Measurements from ENCODE around the gene SLC27A2.
"Not testable (repeated sequence)": the region's sequence is repeated elsewhere in the genome, so short reads cannot be mapped to it uniquely, and the experiment has no call there.

SLC27A2 gene

GRCh38 chr15:50181969-50182218 is at the start of gene SLC27A2:
Gene SLC27A2, plus strand, starts transcription at chr15:50182196. Its CDS starts 232 bp downstream, at chr15:50182428.
- DNase-seq = peak; percentile 84

DNA sequence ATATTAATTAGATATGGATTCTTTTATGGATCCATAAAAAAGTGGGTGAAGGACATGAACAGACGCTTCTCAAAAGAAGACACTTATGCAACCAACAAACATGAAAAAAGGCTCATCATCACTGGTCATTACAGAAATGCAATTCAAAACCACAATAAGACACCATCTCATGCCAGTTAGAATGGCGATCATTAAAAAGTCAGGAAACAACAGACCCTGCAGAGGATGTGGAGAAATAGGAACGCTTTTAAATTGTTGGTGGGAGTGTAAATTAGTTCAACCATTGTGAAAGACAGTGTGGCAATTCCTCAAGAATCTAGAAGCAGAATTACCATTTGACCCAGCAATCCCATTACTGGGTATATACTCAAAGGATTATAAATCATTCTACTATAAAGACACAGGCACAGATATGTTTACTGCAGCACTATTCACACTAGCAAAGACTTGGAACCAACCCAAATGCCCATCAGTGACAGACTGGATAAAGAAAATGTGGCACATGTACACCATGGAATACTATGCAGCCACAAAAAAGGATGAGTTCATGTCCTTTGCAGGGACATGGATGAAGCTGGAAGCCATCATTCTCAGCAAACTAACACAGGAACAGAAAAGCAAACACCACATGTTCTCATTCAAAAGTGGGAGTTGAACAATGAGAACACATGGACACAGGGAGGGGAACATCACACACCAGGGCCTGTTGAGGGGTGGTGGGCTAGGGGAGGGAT is 49.6 kb upstream of the SLC27A2 start:
- DNase-seq = not testable (repeated sequence)

- DNase-seq = no peak
Observed at GRCh38 chr15:50134524-50135024, 47.4 kb upstream of the SLC27A2 start.

GRCh38 chr15:50135031-50135551 is 46.9 kb upstream of the SLC27A2 start:
- DNase-seq = no peak

DNA sequence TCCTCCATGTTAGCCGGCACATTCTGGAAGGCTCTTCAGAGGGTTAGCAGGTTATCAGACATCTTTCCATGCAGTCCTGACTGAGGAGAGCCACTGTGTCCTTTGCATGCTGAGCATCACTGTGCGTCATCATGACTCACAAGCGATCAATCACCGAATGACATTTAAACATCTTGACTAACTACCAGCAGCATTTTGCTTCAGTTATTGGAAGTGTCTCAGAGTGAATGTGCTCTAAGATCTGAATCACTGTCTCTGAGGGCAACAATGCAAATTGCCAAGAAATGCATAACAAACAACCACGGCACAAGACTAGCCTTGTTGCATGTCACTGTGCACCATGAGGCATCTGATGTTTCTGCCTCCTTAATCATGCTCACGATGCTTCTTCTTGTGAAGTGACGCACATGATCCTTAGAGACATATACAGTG is 44.6 kb upstream of the SLC27A2 start:
- no peak for DNase-seq

GRCh38 chr15:50137893-50138292 is 44.1 kb upstream of the SLC27A2 start:
- DNase-seq = no peak

GRCh38 chr15:50138391-50138790 is 43.6 kb upstream of the SLC27A2 start:
- DNase-seq = no peak

DNA sequence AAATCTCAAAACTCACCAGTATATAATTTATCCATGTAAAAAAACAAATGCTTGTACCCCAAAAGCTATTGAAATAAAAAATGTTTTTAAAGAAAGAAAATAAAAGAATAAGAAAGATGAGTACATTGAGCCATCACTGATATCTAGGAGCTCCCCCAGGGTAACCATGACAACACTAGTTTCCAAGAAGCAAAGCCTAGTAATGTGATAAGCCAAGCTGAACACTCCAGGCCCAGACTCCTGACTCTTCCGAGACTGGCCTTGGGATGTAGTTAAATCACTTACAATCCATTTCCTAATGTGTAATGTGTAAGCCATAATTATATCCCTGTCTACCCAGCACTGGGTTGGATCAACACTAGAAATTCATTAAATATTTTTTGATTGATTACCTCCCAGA is 41.9 kb upstream of the SLC27A2 start:
- no peak for DNase-seq

DNA sequence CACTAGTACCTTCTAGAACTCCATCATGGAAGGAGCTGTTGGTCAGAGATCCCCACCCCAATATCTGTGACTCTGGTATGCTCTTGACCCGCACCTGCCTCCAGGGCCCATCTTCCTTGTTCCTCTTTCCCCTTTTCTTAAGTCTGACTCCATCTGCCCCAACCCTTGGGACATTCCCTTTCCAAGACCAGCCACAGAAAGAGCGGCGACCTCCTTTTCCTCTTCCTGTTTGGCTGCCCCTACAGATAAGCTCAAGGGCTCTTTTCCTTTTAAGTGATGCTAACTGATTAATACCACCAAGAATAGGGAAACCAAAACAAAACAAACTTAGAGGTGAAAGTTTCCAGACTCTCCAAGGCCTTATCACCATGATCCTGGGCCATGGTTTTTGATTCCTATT is 41.0 kb upstream of the SLC27A2 start:
- DNase-seq = no peak

GRCh38 chr15:50141856-50142255 is 40.1 kb upstream of the SLC27A2 start:
- DNase-seq = no peak

DNA sequence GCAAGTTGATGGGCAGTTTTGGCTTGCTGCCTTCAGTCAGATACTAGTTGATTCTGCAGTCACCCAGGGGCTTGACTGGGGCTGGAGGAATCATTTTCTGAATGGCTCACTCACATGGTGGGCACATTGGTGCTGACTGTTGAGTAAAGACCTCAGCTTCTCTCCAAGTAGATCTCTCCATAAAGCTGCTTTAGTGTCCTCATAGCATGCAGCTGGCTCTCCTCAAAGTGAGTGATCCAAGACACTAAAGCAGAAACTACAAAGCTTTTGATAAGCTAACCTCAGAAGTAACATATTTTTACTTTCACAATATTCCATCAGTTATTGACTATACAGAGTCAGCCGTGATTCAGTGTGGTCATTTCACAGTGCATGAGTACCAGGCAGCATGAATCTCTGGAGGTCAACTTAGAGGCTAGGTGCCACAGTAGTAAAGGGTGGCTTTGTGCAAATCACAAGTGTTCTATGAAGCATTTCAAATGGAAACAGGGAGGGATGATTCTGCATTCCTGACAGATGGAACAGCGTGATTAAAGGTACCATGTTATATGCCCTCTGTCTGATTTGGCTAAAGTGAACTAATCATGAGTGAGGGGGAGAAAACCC is 38.6 kb upstream of the SLC27A2 start:
- DNase-seq = no peak

DNA sequence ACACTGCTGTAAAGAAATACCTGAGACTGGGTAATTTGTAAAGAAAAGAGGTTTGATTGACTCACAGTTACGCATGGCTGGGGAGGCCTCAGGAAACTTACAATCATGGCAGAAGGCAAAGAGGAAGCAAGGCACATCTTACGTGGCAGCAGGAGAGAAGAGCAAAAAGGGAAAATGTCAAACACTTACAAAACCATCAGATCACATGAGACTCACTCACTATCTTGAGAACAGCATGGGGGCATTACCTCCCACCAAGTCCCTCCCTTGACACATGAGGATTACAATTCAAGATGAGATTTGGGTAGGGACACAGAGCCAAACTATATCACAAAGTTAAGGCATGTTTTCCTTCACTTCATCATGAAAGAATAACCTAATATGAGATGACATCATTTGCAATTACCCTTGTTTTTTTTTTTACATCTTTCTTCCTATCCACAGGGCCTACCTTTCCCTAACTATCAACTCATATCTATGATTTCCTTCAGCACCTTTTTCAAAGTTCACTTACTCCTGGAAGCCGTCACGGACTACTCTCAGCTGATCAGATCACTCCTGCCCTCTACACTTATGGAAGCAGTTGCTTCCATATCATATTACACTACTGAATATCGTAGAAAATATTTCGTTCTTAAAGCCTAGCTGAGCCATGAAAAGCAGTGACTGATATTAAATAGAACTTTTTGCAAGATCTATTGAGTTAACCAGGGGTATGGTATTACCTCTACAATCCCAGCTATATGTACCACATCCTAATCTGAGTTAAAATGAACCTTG is 37.5 kb upstream of the SLC27A2 start:
- DNase-seq = no peak

GRCh38 chr15:50145451-50145872 is 36.5 kb upstream of the SLC27A2 start:
- DNase-seq = peak; percentile 28

- DNase-seq = no peak
Observed at GRCh38 chr15:50146632-50147031, 35.4 kb upstream of the SLC27A2 start.

DNA sequence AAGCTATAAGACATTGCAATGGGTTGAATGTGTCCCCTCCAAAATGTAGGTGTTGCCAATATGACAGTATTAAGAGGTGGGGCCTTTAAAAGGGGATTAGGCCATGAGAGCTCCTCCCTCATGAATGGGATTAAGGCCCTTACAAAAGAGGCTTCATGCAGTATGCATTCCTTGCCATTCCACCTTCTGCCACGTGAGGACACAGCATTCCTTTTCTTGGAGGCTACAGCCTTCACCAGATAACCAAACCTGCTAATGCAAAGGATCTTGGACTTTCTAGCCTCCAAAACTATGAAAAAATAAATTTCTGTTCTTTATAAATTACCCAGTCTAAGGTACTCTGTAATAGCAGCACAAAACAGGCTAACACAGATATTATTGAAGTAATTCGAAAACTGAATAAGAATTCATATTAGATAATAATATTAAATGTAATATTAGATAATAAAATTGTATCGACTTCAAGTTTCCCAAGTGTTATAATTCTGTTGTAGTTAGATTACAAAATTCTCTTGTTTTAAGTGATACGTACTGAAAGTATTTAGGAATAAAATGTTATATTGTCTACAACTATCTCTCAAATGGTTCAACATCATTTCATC is 33.5 kb upstream of the SLC27A2 start:
- peak; percentile 22 for DNase-seq

DNA sequence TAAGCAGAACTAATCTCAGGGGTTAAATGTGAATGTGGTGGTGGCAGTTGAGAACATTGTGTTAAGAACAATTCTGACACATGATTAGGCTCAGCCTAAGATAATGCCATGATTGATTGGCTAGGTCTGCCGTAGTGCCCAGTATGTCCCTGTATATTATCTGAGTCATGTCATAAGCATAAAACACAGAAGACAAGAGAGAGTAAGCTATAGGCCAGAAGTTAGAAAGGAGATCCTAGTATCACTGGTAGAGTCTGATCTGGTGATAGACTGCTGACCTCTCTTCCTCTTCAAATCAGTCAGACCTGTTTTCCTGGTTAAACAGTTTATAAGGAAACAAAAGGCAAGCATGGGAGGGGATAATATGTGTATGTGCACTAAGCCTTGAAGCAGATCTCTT is 32.9 kb upstream of the SLC27A2 start:
- DNase-seq = no peak

GRCh38 chr15:50150349-50150748 is 31.6 kb upstream of the SLC27A2 start:
- no peak for DNase-seq

- no peak for DNase-seq
Observed at GRCh38 chr15:50150851-50151250, 31.1 kb upstream of the SLC27A2 start.

- no peak for DNase-seq
Observed at GRCh38 chr15:50151476-50151875, 30.5 kb upstream of the SLC27A2 start.

DNA sequence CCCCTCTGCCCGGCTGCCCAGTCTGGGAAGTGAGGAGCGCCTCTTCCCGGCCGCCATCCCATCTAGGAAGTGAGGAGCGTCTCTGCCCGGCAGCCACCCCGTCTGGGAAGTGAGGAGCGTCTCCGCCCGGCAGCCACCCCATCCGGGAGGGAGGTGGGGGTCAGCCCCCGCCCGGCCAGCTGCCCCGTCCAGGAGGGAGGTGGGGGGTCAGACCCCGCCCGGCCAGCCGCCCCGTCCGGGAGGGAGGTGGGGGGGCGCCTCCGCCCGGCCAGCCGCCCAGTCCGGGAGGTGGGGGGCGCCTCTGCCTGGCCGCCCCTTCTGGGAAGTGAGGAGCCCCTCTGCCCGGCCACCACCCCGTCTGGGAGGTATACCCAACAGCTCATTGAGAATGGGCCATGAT is 23.8 kb upstream of the SLC27A2 start:
- DNase-seq = not testable (repeated sequence)

GRCh38 chr15:50162969-50163718 is 18.9 kb upstream of the SLC27A2 start:
- no peak for DNase-seq

DNA sequence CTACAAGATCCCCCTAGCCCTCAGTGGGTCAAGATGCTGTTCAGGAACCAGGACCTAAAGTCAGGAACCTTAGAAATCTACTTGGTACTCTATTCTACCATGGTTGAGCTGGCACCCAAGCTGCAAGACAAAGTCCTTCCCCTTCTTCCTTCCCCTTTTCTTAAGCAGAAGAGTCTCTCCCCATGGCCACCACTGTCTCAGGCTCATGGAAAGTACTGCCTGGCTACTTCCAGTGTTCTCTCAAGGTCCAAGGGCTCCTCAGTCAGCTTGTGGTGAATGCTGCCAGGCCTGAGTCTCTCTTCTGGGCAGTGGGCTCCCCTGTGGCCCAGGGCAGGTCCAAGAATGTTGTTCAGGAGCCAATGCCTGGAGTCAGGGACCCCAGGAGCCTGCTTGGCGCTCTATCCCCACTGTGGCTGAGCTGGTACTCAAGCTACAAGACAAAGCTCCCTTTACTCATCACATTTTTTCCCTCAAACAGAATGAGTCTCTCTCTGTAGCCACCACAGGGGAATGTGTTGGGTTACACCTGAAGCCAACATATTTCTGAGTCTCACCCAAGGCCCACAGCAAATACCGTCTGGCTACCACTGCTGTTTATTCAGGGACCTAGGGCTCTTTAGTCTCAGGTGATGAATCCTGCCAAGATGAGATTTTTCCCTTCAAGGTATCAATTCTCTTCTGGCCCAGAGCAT is 18.1 kb upstream of the SLC27A2 start:
- no peak for DNase-seq

All from NCI-H146 (cell line).